OCI-M1 (cell line): ENCODE measurements around the gene PITPNM1.

Experiments used
- DNase-seq: peaks from one replicate; lab custom pipeline; 2025; lab: John Stamatoyannopoulos, UW

Gene PITPNM1

DNA sequence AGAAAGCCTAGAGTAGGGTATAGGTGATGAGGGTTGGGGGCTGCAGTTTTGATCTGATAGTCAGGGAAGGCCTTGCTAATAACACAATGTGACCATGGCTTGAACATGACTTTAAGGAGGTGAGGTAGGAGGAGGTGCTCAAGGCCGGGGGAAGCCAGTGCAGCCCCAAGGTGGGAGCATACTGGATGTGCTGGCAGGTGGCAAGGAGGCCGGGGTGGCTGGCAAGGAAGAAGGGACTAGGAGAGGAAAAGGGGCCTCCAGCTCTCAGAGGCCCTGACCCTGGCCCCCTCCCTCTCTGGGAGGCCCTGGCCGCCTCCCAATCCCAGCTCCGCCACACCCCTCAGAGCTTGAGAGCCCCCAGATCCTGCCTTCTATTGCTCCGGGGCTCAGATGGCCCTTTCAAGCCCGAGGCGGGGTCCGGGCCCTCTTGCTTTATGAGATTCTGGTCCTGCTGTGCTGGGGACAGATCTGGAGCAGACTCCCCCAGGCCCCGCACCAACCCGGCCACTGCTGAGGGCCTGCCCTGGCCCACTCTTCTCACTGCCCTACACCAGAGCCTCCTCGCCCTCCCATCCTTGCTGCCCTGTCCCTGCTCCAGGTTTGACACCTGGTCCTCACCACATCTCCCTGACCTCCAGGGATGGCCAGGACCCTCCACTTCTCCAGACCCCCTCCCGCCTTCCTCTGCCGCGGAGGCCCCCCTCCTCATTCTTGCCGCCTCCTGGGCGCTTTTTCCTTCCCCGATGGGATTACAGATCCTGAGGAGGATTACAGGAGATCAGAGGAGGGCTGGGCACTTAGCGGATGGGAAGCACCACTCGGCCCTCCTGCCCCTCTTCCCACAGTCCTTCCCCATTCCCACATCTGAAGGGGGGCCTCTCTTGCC is 1.8 kb downstream of the PITPNM1 start:
- DNase-seq: no peak

DNA sequence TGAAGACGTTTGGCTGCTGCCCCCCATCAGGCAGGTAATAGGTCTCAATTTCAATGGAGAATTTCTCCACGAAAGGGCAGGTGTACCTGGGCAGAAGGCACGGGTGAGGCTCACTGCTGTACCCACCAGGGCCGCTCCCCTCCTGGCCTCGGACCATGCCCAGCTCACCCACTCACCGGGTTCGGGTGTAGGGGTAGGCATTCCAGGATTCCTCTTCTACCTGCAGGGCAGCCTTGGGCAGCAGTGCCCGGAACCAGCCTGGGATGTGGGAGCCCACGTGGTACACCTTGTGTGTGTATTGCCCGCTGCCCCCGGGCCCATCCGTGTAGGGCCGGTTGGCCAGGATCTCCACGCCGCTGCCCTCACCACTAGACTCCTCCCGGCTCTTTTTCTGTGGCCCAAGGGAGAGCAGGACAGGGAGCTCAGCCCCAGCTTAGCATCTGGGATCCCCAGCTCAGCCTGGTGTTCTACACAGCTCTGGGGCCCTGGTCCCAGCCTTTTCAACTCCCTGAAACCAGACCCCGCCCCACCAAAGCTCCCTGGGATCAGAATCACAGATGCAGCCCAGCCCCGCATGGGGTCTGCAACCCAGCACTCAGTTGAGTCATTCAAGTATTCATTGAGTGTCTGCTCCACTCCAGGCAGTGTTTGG is 2.7 kb downstream of the PITPNM1 start:
- DNase-seq: no peak

DNA sequence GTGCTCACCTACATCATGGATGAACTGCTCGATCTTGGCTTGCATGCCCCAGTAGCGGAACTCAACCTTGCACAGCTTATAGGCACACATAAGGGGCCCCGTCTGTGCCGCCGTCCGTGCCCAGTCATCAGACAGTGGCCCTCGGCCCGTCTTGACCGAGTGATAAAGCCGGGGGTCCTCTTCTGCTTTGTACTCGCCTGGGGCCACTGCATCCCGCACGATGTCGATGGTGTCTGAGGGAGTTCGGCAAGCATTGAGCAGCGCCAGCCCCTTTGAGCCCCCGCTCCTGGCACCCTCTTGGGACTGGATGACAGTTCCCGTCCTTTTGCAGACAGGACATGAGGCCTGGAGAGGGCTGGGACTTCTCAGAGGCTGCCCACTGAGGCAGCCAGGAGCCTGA is 3.3 kb downstream of the PITPNM1 start:
- DNase-seq: no peak

DNA sequence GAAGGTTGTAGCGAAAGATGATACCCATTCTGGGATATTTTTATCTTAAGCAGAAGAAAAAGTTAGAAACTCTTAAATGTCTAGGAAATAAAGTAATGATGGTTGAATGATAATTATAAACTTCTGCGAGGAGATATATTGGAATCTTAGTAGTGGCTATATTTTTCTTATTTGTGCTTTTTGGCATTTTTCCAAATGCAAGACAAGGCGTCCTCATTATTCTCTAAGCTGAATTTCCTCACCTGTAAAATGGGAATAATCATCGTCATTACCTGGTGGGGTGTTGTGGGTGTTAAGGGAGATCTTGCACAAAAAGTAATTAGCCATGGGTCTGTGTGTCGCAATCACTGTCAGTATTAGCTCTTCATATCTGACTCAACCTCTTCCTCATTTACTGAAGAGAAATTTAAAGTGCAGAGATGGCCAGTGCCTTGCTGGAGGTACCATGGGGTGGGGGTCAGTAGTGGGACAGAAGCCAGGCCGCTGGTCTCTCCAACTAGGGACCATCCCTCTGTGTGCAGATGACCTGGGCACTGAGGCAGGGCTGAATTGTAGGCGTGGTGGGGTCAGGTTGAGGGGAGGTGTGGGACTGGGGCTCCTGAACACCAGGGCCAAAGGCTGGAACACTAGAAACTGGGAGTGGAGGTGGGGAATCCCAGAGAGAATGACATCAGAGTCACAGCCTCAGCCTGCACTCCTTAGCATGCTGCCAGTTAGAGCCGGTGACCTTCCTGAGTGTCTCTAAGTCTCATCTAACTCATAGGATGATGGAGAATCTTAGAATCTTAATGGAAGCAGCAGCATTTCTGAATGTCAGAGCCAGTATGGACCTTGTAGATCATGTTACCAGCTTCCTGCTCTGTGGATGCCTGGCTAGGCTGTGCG is 4.1 kb downstream of the PITPNM1 start:
- peak; percentile 19 for DNase-seq

DNA sequence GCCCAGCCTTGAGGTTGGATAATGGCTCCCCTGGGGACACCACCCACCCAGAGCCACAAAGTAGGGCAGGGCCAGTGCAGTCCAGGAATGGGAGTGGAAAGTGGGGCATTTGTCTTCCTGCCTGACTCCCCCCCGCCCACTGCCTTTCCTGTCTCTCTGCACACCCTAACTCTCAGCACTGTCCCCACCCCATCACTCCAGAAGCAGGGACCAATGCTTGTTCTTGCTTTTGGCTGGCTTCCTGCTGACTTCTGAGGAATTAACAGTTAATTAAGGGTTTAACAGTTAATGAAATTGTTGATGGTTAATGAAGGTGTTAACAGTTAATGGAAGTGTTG is 4.7 kb downstream of the PITPNM1 start:
- DNase-seq: no peak

DNA sequence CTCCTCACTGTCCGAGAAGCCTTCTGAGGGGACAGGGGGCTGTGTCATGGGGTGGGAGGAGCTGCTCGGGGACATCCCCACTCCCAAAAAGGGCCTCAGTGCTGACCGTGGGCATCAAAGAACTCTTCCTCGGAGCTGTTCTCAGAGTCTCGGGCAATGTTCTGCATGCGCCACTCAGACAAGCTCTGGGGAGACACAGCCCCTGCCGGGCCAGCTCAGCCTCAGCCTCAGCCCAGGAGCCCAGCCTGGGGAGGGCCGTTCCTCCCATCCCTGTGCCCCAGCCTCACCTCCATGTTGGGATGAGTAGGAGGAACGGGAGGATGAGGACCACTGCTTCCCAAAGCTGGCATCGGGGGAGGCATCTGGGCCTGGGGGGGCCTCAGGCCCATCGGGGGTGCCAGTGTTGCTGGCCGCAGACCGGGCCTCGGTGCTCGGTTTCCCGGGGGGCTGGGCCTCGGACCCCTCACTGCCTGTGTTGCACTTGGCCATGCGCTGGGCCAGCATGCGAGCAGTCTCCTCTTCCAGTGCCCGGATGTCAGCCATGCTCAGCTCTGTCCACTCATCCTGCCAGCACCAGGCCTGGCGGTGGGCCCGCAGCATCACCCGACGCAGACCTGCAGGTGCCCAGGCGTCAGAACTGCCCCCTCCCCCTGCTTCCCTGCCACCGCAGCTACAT is 5.2 kb downstream of the PITPNM1 start:
- no peak for DNase-seq

DNA sequence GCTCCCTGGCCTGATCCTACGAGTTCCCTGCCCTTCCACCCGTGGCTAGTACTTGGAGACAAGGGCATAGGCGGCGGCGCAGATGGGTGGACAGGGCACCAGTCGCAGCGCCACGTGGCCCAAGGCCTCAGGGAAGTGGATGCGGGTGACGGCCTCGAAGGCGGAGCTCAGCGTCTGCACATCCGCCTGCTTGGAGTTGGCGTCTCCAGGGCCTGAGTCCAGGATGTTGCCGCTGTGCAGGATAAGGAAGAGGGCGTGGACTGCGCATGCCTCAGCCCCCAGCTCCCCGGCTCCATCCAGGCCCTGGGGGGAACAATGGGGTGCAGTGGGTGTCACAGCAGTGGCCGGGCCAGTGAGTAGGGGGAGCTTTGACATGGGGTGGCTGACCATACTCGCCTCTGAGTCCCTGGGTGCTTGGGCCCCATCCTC is 6.6 kb downstream of the PITPNM1 start:
- DNase-seq: no peak

DNA sequence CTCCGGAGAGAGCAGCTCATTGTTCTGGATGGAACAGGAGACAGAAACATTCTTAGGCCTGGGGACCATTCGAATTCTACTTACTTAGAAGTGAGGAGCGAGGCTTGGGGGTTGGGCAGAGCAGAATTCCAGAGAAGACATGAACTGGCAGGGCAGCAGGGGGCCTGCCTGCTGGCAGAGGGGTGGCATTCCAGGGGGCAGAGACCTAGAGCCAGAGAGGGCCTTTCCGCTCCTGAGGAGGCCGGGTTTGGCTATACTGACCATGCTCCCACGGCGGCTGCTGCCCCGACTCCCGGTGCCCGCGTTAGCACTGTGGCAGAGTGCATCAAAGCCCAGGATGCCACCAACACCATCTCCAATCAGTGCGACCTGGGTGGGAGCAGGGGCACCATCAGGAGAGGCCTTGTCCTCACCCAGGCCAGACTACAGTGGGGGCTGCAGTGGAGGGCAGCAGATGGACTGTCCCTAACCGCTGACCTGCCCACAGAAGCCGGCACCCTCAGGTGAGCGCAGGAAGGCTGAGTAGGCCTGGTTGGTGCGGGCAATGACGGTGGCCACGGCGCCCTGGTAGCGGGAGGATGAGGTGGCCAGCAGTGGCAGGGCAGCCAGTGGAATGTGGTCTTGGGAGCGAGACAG is 7.4 kb downstream of the PITPNM1 start:
- no peak for DNase-seq

DNA sequence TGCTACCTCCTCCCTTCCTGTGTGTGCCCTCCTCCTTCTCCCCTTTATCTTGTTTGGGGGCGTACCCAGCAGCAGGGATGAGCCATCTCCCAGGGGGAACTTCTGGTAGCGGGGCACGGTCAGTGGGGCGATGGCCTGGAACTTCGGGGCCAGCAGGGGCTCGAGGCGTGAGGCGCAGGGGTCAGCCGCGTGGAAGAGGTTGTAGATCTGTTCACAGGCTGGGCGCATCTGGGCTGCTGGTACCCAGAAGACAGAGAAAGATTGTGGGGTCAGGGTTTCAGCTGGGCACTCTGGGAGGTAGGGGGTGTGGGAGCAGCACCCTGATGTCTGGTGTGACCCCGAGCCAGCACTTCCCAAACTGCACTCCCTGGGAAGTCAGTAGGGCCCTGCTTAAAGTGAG is 9.1 kb downstream of the PITPNM1 start:
- DNase-seq: no peak

DNA sequence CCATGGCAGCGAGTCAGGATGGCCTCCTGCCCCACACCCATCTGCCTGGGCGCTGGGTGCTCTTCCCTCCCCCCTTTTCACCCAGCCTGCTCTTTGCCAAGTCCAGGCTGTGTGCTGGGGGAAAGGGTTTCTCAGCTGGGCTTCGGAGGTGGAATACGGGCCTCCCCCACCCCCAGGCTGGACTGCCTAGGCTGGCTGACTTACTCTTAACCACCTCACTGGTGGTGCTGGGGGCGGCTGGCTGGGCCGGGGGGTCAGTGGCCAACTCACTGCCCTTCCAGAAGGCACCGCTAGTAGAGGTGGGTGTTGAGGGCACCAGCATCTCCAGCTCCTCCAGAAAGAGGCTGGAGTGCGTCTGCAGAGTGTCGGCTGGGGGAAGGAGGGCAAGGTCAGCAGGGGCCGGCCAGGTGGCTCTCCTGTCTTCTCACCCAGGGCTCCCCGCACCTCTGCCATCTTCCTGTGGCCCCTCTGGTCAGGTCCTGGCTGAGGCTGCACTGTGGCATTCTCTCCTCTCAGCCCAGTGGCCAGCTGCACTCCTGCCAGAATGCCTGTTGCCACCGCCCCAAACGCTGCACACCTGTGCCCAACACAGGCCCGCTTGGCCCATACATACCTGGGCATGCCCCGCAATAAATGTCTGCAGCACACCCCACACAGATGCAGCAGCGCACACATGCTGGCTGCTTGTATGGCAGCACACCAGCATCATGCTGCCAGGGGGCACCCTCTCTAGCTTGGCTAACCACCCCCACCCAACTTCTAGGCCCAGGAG is 9.7 kb downstream of the PITPNM1 start:
- DNase-seq: no peak

DNA sequence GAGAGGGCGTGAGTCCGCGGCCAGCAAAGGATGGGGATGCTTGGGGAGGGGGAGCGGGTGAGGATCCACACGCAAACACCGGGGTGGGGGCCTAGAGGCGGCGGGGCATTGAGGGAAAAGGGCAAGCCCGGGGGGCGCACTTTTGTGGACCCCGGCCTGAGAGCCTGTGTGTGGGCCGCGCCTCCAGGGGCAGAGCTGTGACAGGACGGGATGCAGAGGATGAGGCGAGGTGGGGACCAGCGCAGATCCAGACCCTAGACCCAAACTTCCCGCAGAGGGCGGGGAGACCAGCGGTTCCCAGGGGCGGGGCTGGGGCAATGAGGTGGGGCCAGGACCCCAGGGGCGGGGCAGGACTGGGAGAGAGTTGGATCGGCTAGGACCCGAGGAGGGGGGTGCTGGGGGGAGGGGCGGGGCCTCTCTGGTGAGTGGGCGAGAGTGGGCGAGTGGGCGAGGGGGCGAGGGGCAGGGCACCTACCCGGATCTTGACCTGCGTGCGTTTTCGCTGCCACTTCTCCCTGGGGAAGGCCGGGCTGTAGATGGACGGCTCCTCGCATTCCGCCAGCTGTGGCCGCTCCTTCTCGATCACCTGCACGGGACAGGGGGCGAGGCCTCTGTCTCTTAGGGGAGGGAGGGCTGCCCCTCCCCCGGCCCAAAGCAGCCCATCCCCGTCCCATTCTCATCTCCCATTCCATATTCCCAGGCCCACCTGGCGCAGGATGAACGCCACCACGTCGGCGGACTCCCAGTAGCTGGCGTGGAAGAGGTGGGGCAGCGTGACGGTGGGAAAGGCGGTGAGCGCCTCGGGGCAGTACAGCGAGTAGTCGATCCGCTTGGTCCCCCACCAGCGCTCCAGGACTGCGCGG is 10.6 kb downstream of the PITPNM1 start:
- DNase-seq: no peak

DNA sequence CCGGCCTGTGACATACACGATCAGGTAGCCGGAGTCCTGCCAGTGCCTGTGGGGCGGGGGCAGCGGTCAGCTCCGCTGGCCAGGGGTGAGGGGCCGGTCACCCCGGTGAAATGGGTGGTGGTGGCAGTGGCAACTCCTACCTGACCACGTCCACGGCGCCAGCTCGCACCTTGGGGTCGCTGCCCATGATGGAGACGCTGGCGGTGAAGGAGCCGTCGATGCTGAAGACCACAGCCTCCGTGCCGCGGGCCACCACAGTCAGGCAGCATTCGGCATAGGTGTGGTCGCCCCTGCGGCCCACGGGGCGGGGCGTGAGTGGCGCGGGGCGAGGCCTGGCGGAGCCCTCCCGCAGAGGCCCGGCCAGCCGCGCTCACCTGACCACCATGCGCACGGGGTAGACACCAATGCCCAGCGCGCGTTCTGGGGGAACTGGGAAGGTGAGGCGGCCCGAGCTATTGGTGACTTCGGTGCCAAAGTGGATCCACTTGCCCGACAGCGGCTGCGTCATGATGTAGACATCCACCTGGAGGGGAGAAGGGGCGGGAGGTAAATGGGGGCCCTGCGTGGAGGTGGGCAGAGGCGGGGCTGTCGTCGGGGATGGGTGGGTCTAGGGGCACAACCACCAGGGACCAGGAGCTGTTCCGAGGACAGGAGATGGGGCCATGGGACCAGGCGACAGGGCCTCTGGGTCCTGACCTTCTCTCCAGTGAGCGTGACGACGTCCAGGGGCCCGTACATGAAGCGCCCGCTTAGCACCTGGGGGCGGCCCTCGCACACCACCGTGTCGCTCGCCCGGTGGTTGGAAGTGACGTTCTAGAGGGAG is 11.4 kb downstream of the PITPNM1 start:
- DNase-seq: no peak

DNA sequence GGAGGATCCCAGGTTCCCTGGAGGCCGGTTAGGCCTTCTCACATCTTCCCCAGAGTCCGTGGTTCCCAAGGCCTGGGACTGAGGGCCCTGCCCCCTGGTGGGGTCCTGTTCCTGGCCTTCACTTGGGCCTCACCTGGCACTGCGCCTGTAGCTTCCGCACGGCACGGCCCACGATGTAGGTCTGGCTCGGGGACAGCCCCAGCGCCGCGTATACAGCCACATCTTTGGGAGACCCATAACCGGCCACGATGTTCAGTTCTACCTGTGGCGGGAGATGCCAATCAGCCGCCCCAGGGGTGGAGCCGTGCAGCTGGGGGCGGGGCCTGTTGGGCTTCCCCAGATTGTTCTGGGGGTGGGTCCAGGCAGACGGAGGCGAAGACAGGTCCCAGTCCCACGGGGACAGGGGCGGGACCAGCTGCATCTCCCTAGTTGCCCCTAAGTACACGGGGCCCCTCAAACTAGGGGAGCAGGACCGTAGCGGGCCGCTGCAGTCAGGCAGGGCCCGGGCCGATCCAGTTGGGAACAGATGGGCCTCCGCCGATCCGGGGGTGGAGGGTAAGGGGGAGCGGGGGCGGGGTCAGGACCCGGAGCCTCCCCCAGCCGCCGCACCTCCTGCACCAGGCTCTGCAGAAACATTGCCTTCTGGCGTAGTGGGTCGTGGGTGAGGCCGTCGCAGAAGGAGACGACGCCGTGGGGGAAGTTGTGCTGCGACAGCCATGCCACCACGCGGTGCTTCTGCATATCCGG is 12.2 kb downstream of the PITPNM1 start:
- no peak for DNase-seq

DNA sequence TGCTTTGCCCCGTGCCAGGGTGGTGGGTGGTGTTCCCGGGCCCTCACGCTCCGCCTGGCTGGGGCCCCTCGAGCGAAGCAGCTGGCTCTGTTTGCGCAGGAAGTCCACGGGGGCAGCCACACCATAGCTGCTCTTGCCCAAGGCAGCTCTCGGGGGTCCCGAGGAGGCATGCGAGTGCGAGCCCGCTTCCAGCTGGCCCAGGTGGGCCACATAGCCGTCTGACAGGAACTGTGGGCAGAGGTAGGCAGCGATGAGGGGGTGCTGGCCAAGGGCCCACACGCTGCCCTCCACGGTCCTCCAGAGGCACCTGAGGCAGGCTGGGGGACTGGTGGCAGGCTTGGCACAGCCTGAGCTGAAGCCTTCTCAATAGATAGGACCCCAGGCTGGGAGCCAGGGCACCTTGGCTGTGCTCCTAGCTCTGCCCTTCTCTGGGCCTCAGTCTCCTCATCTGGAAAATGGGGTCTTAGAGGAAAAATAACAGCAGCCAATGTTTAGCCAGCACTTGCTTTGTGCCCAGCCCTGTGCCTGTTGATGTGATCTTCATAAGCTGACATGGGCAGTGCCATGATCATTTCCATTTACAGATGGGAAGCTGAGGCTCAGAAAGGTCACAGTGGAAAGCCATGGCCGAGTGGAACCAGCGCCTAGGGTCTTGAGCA is 13.0 kb downstream of the PITPNM1 start:
- DNase-seq: no peak

DNA sequence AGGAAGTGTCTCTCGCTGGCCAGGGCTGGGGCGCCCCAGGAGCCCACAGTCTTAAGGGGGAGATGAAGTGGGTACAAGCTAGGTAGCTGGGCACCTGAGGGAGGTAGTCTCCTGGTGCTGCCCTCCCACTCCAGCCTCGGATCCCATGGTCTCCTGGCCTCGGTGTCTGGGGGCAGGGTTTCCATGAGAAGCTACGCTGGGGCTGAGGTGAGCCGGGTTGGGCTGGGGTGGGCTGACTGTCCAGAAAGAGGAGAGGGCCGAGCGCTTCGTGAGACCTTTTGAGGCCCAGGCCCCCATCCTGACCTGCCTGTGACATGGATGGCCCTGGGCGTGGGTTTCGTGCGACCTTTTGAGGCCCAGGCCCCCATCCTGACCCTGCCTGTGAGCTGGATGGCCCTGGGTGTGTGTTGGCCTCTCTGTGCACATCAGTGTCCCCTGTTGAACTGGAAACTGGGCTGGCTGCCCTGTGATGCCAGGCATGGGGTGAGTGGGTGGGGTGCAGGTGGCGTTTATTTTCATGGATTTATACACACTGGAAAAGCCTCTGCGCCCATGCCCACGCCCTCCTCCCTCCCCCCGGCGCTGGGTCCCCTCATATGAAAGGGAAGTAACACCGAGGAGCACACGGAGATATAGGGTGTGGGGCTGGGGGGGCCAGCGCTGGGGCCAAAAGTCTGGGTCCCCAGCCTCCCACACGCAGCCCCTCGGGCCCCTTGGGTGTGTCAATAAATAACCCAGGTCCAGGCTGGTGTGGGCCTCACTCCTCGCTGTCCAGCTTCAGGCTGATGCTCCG is 13.7 kb downstream of the PITPNM1 start:
- no peak for DNase-seq

DNA sequence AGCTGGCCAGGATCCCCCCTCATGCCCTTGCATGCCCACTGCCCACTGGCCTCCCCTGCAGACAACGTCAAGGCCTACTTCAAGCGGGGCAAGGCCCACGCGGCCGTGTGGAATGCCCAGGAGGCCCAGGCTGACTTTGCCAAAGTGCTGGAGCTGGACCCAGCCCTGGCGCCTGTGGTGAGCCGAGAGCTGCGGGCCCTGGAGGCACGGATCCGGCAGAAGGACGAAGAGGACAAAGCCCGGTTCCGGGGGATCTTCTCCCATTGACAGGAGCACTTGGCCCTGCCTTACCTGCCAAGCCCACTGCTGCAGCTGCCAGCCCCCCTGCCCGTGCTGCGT is 14.5 kb downstream of the PITPNM1 start:
- DNase-seq: no peak
